DND-41 (cell line): ENCODE data around the gene C14orf93.

Source experiments
- ATAC-seq: fragments of 200-7000 bp; cut with Tn5 transposase; 3 replicates; pipeline ENCODE4 v1.9.1; 2021; ENCODE audit warnings: low read depth; ENCODE audit not compliant: insufficient read depth
- DNase-seq: peaks from one replicate; pipeline ENCODE4 v3.0.0-alpha.2; 2020
- H2AFZ ChIP-seq: 2 replicates; pipeline ENCODE4 v1.6.0; 2012; ENCODE audit warnings: low read depth, low read length
- H3K27ac ChIP-seq: 2 replicates; pipeline ENCODE4 v1.5.1; 2012; ENCODE audit warnings: low read length, inconsistent platforms
- H3K27me3 ChIP-seq: fragments of 200-600 bp; sonication (generic); 2 replicates; pipeline ENCODE4 v1.6.0; 2012; ENCODE audit warnings: low read length, mild to moderate bottlenecking, inconsistent platforms; ENCODE audit not compliant: insufficient read depth, poor library complexity
- H3K36me3 ChIP-seq: 2 replicates; pipeline ENCODE4 v1.5.1; 2012; ENCODE audit warnings: low read length, inconsistent platforms; ENCODE audit not compliant: insufficient read depth
- H3K4me1 ChIP-seq: 2 replicates; pipeline ENCODE4 v1.5.1; 2012; ENCODE audit warnings: mild to moderate bottlenecking, low read length; ENCODE audit not compliant: insufficient read depth
- H3K4me2 ChIP-seq: 2 replicates; pipeline ENCODE4 v1.6.0; 2012; ENCODE audit warnings: mild to moderate bottlenecking, moderate library complexity, low read length, inconsistent platforms; ENCODE audit not compliant: insufficient read depth
- H3K4me3 ChIP-seq, 2 experiments: fragments of 200-600 bp in 1 of 2; shearing (Covaris generic) in 1 of 2; 2 replicates each; pipeline ENCODE4 v1.5.1; 2012 to 2016; ENCODE audit warnings: inconsistent platforms in 2 of 2, low read length in 2 of 2, mild to moderate bottlenecking in 2 of 2, low read depth in 1 of 2, moderate library complexity in 1 of 2
- H3K79me2 ChIP-seq: 2 replicates; pipeline ENCODE4 v1.6.0; 2012; ENCODE audit warnings: low read length, inconsistent platforms; ENCODE audit not compliant: insufficient read depth
- H3K9ac ChIP-seq: 2 replicates; pipeline ENCODE4 v1.6.0; 2012; ENCODE audit warnings: low read depth, mild to moderate bottlenecking, inconsistent platforms, low read length, moderate library complexity
- H3K9me3 ChIP-seq: 2 replicates; pipeline ENCODE4 v1.5.1; 2012; ENCODE audit warnings: low read length, moderate library complexity, mild to moderate bottlenecking, inconsistent platforms; ENCODE audit not compliant: insufficient read depth, severe bottlenecking
- H4K20me1 ChIP-seq: 2 replicates; pipeline ENCODE4 v1.6.0; 2012; ENCODE audit warnings: low read length; ENCODE audit not compliant: insufficient read depth
- EZH2 ChIP-seq: IDR thresholded peaks from 3 replicates; pipeline ENCODE4 v1.6.1; 2012; ENCODE audit warnings: borderline replicate concordance, low read depth, mild to moderate bottlenecking, moderate library complexity, low read length, inconsistent platforms; ENCODE audit not compliant: severe bottlenecking
- TF ChIP-seq, protein P1 (sequence below): IDR thresholded peaks from 2 replicates; pipeline ENCODE4 v1.5.1; 2012; ENCODE audit warnings: borderline replicate concordance, low read length, moderate library complexity, mild to moderate bottlenecking; ENCODE audit not compliant: poor library complexity, severe bottlenecking; ENCODE audit errors: extremely low read depth

Gene C14orf93

DNA sequence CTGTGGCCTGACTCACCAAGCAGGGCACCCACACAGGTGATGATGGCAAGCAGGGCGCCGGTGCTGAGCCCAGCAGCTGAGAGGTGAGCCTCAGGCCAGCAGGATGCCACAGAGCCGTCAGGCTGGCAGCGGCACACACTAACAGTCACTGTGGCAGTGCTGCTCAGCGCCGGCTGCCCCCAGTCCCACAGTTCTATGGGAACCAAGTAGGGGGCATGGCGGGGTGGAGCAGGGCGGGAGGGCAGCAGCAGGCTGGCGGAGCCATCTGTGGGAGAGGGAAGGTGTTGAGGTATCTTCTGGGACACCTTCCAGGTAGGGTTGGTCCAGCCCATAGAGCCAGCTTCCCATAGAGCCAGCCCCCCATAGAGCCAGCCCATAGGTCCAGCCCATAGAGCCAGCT, 39.1 kb upstream of the C14orf93 start:
- DNase-seq, result no peak

GRCh38 chr14:23047751-23048693, 38.1 kb upstream of the C14orf93 start:
- no peak overlapping the region for H3K4me3 ChIP-seq
- no peaks in the 10 kb centered on the region for H3K9me3 ChIP-seq
- no peak for TF ChIP-seq EZH2
- TF ChIP-seq, protein P1, sequence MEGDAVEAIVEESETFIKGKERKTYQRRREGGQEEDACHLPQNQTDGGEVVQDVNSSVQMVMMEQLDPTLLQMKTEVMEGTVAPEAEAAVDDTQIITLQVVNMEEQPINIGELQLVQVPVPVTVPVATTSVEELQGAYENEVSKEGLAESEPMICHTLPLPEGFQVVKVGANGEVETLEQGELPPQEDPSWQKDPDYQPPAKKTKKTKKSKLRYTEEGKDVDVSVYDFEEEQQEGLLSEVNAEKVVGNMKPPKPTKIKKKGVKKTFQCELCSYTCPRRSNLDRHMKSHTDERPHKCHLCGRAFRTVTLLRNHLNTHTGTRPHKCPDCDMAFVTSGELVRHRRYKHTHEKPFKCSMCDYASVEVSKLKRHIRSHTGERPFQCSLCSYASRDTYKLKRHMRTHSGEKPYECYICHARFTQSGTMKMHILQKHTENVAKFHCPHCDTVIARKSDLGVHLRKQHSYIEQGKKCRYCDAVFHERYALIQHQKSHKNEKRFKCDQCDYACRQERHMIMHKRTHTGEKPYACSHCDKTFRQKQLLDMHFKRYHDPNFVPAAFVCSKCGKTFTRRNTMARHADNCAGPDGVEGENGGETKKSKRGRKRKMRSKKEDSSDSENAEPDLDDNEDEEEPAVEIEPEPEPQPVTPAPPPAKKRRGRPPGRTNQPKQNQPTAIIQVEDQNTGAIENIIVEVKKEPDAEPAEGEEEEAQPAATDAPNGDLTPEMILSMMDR, result no peak
- no peak overlapping the region for H2AFZ ChIP-seq
- H4K20me1 ChIP-seq, result no peaks in the 10 kb centered on the region
- no peaks in the 10 kb centered on the region for H3K36me3 ChIP-seq
- peaks cover 2% of the 10 kb centered on the region for H3K27me3 ChIP-seq
- no peaks in the 10 kb centered on the region for H3K4me1 ChIP-seq
- no peak overlapping the region for H3K27ac ChIP-seq
- ATAC-seq (no peak), DNase-seq (no peak)
- H3K79me2 ChIP-seq, result no peaks in the 10 kb centered on the region
- no peak overlapping the region for H3K9ac ChIP-seq
- no peak overlapping the region for H3K4me2 ChIP-seq

More for the DNA sequence above, 39.1 kb upstream of the C14orf93 start:
- no peaks in the 10 kb centered on the region for H3K79me2 ChIP-seq
- TF ChIP-seq EZH2, result no peak
- TF ChIP-seq, protein P1, result no peak
- H4K20me1 ChIP-seq, result no peaks in the 10 kb centered on the region
- H3K4me1 ChIP-seq, result no peaks in the 10 kb centered on the region
- H3K4me2 ChIP-seq, result no peak overlapping the region
- no peaks in the 10 kb centered on the region for H3K9me3 ChIP-seq
- H3K27ac ChIP-seq, result no peak overlapping the region
- ATAC-seq, result no peak
- H3K4me3 ChIP-seq, result no peak overlapping the region
- no peaks in the 10 kb centered on the region for H3K27me3 ChIP-seq
- H3K9ac ChIP-seq, result no peak overlapping the region
- no peak overlapping the region for H2AFZ ChIP-seq
- H3K36me3 ChIP-seq, result no peaks in the 10 kb centered on the region

DNA sequence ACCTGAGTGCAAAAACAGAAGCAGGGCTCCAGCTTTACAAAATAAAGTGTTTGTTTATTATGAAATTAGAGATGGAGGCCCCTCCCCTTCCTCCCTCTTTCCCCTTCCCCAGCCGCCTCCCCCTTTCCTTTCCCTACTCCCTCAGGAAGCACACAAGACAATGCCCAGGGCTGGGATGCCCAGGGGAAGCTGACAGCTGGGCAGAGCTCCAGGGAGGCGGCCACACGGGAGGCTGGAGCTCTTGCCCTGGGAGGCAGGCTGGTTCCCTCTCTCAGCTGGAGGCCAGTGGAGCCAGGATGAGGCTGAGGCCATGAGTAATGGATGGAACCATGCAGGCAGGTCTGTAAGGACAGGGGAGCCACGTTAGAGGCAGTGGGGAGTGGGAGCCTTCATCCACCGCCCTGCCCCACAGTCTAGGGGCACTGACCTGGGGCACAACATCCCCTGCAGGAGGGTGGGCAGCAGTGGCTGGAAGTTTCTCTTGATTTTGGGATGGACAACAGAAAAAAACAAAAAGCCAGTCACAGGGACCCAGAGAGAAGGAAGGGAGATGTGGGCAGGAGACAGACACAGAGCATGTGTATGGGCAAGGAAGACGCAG, 37.2 kb upstream of the C14orf93 start:
- ATAC-seq, result no peak

More for the DNA sequence above, 37.2 kb upstream of the C14orf93 start:
- H3K4me3 ChIP-seq, result no peak overlapping the region
- no peak overlapping the region for H3K4me2 ChIP-seq
- H3K4me1 ChIP-seq, result no peaks in the 10 kb centered on the region
- H3K27ac ChIP-seq, result no peak overlapping the region
- H3K9me3 ChIP-seq, result no peaks in the 10 kb centered on the region
- no peaks in the 10 kb centered on the region for H3K79me2 ChIP-seq
- no peak overlapping the region for H3K9ac ChIP-seq
- TF ChIP-seq, protein P1, result no peak
- TF ChIP-seq EZH2, result no peak
- peaks cover 2% of the 10 kb centered on the region for H3K27me3 ChIP-seq
- H2AFZ ChIP-seq, result no peak overlapping the region
- DNase-seq, result no peak
- H4K20me1 ChIP-seq, result no peaks in the 10 kb centered on the region
- H3K36me3 ChIP-seq, result no peaks in the 10 kb centered on the region
